Common myeloid progenitor, CD34-positive (primary cell): ENCODE measurements around the gene PXYLP1.
A peak's percentile ranks its signal among the peaks of the same experiment; 100 is the strongest.
"Not testable (repeated sequence)": the region's sequence is repeated elsewhere in the genome, so short reads cannot be mapped to it uniquely, and the experiment has no call there.

Experiments
- CTCF ChIA-PET: fragments of 350-600 bp; sonication (Branson Sonifier 250); formaldehyde crosslinking; loops from one replicate; lab custom pipeline; 2021; ENCODE audit warnings: antibody characterized with exemption; lab: Charles Lee
- POLR2A ChIA-PET: fragments of 350-600 bp; sonication (Branson Sonifier 250); formaldehyde crosslinking; loops from one replicate; lab custom pipeline; 2021; ENCODE audit warnings: antibody characterized with exemption; lab: Charles Lee
- DNase-seq, 3 donors: peaks; one replicate each; pipeline versions ENCODE4 v3.0.0 to v3.0.0-alpha.2; 2013
- H3K27ac ChIP-seq, 2 experiments: 1 replicate in 1 of 2; 2 replicates in 1 of 2; pipeline ENCODE4 v1.7.0; 2013; ENCODE audit warnings: inconsistent platforms in 2 of 2, low read length in 2 of 2, mild to moderate bottlenecking in 2 of 2, low read depth in 1 of 2, moderate library complexity in 1 of 2; ENCODE audit not compliant: severe bottlenecking in 2 of 2, insufficient read depth in 1 of 2, poor library complexity in 1 of 2
- H3K27me3 ChIP-seq, 5 experiments: replicated peaks in 2 of 5; 1 replicate in 3 of 5; 2 replicates in 2 of 5; pipeline versions ENCODE4 v1.6.1 to v1.7.0; 2013; ENCODE audit warnings: low read length in 4 of 5, mild to moderate bottlenecking in 2 of 5, moderate library complexity in 2 of 5, inconsistent platforms in 1 of 5; ENCODE audit not compliant: insufficient read depth in 5 of 5, control insufficient read depth in 4 of 5
- H3K36me3 ChIP-seq, 4 experiments: 1 replicate in 2 of 4; 2 replicates in 2 of 4; pipeline versions ENCODE4 v1.6.1 to v1.7.0; 2013; ENCODE audit warnings: low read length in 3 of 4, control low read depth in 1 of 4, mild to moderate bottlenecking in 1 of 4; ENCODE audit not compliant: control insufficient read depth in 4 of 4, insufficient read depth in 4 of 4
- H3K4me1 ChIP-seq, 4 experiments: 1 replicate in 3 of 4; 2 replicates in 1 of 4; pipeline versions ENCODE4 v1.6.1 to v1.7.1; 2013; ENCODE audit warnings: low read length in 3 of 4, mild to moderate bottlenecking in 3 of 4, control low read depth in 1 of 4, inconsistent platforms in 1 of 4, moderate library complexity in 1 of 4; ENCODE audit not compliant: control insufficient read depth in 4 of 4, insufficient read depth in 4 of 4; ENCODE audit errors: control extremely low read depth in 1 of 4
- H3K4me3 ChIP-seq, 7 experiments: 1 replicate in 4 of 7; 2 replicates in 3 of 7; pipeline versions ENCODE4 v1.5.1 to v1.7.0; 2013; ENCODE audit warnings: mild to moderate bottlenecking in 7 of 7, low read length in 6 of 7, moderate library complexity in 6 of 7, inconsistent platforms in 2 of 7, low read depth in 2 of 7, control low read depth in 1 of 7; ENCODE audit not compliant: insufficient read depth in 4 of 7, control insufficient read depth in 1 of 7; ENCODE audit errors: extremely low read depth in 1 of 7
- H3K9me3 ChIP-seq, 5 experiments: 1 replicate in 4 of 5; 2 replicates in 1 of 5; pipeline versions ENCODE4 v1.6.1 to v1.7.1; 2013; ENCODE audit warnings: low read length in 4 of 5, mild to moderate bottlenecking in 2 of 5, inconsistent platforms in 1 of 5, low read depth in 1 of 5, moderate library complexity in 1 of 5; ENCODE audit not compliant: control insufficient read depth in 4 of 5, insufficient read depth in 2 of 5; ENCODE audit errors: control extremely low read depth in 1 of 5
- WGBS: methylation state at CpG from one replicate; pipeline ENCODE4 v1.1.5; 2013; ENCODE audit not compliant: insufficient coverage; 5-methylcytosine and 5-hydroxymethylcytosine counted together

The PXYLP1 gene

GRCh38 chr3:141314415-141314814 is 82.8 kb downstream of the PXYLP1 start:
- DNase-seq, H3K9me3 ChIP-seq, H3K27me3 ChIP-seq, H3K4me3 ChIP-seq, H3K36me3 ChIP-seq, H3K27ac ChIP-seq: not testable (repeated sequence)
- CTCF ChIA-PET, result interaction anchor here (1.0 to 16.9 kb wide), 10 partner anchors 9 to 244 kb away, joined by 3 to 240 read pairs (median 4); no protein-coding TSS in a partner anchor
- POLR2A ChIA-PET, result interaction anchor here (0.7 kb wide), 1 partner anchor 8 kb away, joined by 3 read pairs; no protein-coding TSS in a partner anchor
- peaks cover 4 to 20% (median 18%) of the 10 kb centered on the region in 4 experiments for H3K4me1 ChIP-seq
- 83% methylated on average over 2 of the region's 4 CpGs for WGBS

DNA sequence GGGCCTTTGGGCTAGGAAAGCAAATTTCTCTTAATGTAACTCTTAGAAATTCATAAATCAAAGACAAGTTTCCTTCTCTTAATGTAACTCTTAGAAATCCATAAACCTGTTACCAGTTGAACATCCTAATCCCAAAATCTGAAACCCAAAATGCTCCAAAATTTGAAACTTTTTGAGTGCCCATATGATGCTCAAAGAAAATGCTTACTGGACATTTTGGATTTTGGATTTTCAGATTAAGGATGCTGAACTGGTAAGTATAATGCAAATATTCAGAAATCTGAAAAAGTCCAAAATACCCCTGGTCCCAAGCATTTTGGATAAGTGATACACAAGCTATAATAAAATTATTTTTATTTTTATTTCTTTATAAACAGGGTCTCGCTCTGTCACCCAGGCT is 85.2 kb downstream of the PXYLP1 start:
- no peaks in the 10 kb centered on the region for H3K9me3 ChIP-seq

DNA sequence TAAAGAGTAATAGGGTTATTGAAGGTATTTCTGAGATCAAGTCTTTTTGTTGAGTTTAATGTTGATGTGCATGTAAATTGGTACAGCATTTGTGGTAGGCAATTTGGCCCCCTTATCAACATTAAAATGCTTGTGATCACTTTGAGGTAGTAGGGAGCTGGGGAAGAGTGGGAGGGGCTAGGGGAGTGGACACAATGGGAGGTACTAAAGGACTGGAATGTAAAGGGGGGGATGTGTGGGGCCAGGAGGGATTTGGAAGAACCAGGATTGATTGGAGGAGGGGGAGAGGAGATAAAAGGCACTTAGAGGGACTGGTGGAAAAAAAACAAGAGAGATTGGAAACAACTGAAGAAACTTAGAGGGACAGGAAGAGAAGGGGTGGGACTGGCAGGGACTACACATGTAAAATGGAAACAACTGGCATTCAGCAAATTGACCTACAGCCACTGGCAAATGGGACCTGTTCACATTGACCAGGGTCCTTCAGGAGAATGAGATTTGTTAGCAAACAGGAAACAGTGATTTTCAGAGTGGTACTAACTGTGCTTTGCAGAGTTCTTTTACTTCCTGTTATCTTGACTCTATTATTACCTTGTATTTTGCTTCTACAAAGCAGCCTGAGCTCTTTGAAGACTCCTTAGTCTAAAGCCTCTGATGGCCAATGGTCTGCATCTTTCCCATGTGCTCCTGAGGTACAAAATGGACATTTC is 88.9 kb downstream of the PXYLP1 start:
- no peaks in the 10 kb centered on the region for H3K9me3 ChIP-seq
- no peaks in the 10 kb centered on the region for H3K27me3 ChIP-seq
- no peak overlapping the region for H3K4me3 ChIP-seq
- ChIA-PET CTCF (no interaction called here), POLR2A (no interaction called here)
- no peak for DNase-seq
- peaks cover 0 to 10% (median 1%) of the 10 kb centered on the region in 4 experiments for H3K4me1 ChIP-seq
- H3K27ac ChIP-seq, result no peak overlapping the region
- H3K36me3 ChIP-seq, result no peaks in the 10 kb centered on the region

More for the DNA sequence above, 85.2 kb downstream of the PXYLP1 start:
- H3K4me1 ChIP-seq, result peaks cover 4 to 10% (median 10%) of the 10 kb centered on the region in 4 experiments
- H3K27ac ChIP-seq, result no peak overlapping the region
- WGBS, result 100% methylated on average over 1 of the region's 1 CpG
- no peak for DNase-seq
- no peak overlapping the region for H3K4me3 ChIP-seq
- H3K27me3 ChIP-seq, result no peaks in the 10 kb centered on the region
- POLR2A ChIA-PET, result no interaction called here
- H3K36me3 ChIP-seq, result no peaks in the 10 kb centered on the region
- CTCF ChIA-PET, result interaction anchor here (5.6 to 16.9 kb wide), 2 partner anchors 13 to 141 kb away, joined by 30 to 240 read pairs; no protein-coding TSS in a partner anchor

- DNase-seq, result peak in 1 of 3 donors; percentile 15
- POLR2A ChIA-PET, result no interaction called here
- H3K36me3 ChIP-seq, result no peaks in the 10 kb centered on the region
- no peaks in the 10 kb centered on the region for H3K9me3 ChIP-seq
- WGBS, result 100% methylated on average over 1 of the region's 1 CpG
- H3K27me3 ChIP-seq, result no peaks in the 10 kb centered on the region
- no peak overlapping the region for H3K27ac ChIP-seq
- no peak overlapping the region for H3K4me3 ChIP-seq
- CTCF ChIA-PET, result no interaction called here
- peaks cover 0 to 11% (median 1%) of the 10 kb centered on the region in 4 experiments for H3K4me1 ChIP-seq
Measured at GRCh38 chr3:141321109-141321497, 89.5 kb downstream of the PXYLP1 start.

DNA sequence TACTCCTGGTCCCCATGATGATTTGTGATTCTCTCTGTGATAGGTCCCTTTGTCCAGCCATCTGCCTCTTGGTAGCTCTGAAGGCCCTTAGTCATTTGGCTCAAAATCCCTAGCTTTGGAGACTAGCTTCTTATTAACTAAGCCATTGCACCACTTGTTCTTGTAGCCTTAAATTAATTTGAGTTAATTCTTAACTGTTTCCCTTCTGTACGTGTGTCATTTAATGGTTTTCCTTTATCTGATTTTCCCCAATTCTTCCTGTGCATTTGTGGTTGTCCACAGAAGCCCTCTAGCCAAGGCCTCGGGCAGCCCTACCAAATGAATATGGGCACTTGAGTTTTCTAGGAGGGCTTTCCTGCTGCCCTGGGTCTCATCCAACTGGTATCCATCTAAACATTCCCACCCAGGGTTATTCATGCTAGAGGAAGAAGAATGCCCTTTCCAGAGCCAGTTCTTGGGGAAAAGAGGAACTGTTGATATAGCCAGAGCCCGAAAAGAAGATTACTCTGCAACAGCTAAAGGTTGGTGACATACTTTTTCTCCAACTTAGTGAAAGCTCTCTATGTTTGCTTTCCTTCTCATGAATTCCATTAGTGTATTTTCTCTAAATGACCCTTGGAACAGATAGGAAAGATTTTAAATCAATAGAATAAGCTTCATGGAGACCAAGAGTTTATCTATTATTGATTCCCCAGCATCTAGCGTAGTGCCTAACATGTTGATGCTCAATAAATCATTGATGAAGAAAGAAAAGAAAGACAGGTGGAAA is 92.5 kb downstream of the PXYLP1 start:
- Histone ChIP-seq H3K27ac (no peak overlapping the region), H3K36me3 (no peaks in the 10 kb centered on the region), H3K9me3 (no peaks in the 10 kb centered on the region), H3K4me1 (peaks cover 0 to 13% (median 2%) of the 10 kb centered on the region in 4 experiments), H3K27me3 (no peaks in the 10 kb centered on the region), H3K4me3 (no peak overlapping the region)
- 100% methylated on average over 1 of the region's 4 CpGs for WGBS
- ChIA-PET CTCF (interaction anchor here (0.9 to 1.8 kb wide), 10 partner anchors 10 to 135 kb away, joined by 3 to 8 read pairs (median 4); no protein-coding TSS in a partner anchor), POLR2A (interaction anchor here (0.7 kb wide), 1 partner anchor 24 kb away, joined by 3 read pairs; no protein-coding TSS in a partner anchor)
- no peak for DNase-seq

GRCh38 chr3:141326123-141326522 is 94.5 kb downstream of the PXYLP1 start:
- no peaks in the 10 kb centered on the region for H3K9me3 ChIP-seq
- H3K27ac ChIP-seq, result no peak overlapping the region
- POLR2A ChIA-PET, result no interaction called here
- no peak for DNase-seq
- no peak overlapping the region for H3K4me3 ChIP-seq
- H3K36me3 ChIP-seq, result no peaks in the 10 kb centered on the region
- H3K4me1 ChIP-seq, result peaks cover 0 to 13% (median under 1%) of the 10 kb centered on the region in 4 experiments
- H3K27me3 ChIP-seq, result no peaks in the 10 kb centered on the region
- CTCF ChIA-PET, result interaction anchor here (0.6 to 1.8 kb wide), 3 partner anchors 20 to 35 kb away, joined by 3 to 5 read pairs (median 3); no protein-coding TSS in a partner anchor

DNA sequence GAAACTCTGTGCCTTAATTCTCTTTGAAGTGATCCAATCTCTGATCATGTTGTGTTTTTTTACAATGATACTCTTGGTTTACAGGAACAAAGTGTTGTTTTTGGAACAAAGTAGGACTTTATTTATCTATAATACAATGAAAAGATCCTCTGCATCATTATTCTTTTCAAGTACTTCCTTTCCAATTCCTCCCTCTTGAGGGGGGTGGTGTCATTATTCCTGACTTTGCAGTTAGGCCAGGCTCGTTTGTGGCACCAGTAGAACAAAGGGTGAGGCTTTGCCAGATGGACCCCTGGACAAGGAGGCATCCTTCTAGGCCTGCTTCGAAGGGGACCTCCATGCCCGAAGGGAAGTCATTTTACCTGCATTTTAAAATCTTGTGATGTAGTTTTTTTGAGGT is 95.0 kb downstream of the PXYLP1 start:
- ChIA-PET POLR2A (no interaction called here), CTCF (no interaction called here)
- Histone ChIP-seq H3K27me3 (no peaks in the 10 kb centered on the region), H3K4me3 (no peak overlapping the region), H3K9me3 (no peaks in the 10 kb centered on the region), H3K36me3 (no peaks in the 10 kb centered on the region), H3K27ac (no peak overlapping the region), H3K4me1 (peaks cover 0 to 13% (median under 1%) of the 10 kb centered on the region in 4 experiments)
- 60% methylated on average over 1 of the region's 3 CpGs for WGBS
- DNase-seq, result no peak
